ENCODE results near the gene NANOS3. TPM values are rescaled to one million over a fixed set of nuclear protein-coding genes. Genes with fewer than 3 reads are reported as not detected.

Gene NANOS3
- total and polyA plus RNA-seq, 2 experiments from 2014 or later = not detected

DNA sequence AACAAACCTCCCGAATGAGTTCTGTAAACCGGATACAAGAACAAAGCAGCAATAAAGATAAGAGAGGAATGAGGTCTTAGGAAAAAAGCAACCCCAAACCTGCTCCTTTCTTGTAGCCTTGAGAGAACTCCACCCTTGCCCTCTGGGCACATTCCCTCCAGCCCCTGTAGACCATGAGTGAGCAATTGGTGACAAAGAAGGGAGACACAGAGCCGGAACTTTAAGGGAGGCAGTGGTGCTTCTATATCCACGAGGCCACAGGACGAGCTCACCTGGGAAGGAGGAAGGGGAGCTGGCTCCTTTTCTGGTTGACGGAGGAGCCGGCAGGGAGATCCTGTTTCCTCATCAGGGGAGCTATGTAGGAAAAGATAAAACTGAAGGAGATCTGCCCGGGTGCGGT is 15.9 kb downstream of the NANOS3 start (continued):
- TF ChIP-seq, protein P1, sequence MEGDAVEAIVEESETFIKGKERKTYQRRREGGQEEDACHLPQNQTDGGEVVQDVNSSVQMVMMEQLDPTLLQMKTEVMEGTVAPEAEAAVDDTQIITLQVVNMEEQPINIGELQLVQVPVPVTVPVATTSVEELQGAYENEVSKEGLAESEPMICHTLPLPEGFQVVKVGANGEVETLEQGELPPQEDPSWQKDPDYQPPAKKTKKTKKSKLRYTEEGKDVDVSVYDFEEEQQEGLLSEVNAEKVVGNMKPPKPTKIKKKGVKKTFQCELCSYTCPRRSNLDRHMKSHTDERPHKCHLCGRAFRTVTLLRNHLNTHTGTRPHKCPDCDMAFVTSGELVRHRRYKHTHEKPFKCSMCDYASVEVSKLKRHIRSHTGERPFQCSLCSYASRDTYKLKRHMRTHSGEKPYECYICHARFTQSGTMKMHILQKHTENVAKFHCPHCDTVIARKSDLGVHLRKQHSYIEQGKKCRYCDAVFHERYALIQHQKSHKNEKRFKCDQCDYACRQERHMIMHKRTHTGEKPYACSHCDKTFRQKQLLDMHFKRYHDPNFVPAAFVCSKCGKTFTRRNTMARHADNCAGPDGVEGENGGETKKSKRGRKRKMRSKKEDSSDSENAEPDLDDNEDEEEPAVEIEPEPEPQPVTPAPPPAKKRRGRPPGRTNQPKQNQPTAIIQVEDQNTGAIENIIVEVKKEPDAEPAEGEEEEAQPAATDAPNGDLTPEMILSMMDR (conservative IDR thresholded peaks at IDR 0.05; ENCODE audit: low read depth in 2 of 2) = no peak
- TF ChIP-seq STAT1 (IDR thresholded peaks at IDR 0.05; ENCODE audit: unreplicated experiment) = no peak

DNA sequence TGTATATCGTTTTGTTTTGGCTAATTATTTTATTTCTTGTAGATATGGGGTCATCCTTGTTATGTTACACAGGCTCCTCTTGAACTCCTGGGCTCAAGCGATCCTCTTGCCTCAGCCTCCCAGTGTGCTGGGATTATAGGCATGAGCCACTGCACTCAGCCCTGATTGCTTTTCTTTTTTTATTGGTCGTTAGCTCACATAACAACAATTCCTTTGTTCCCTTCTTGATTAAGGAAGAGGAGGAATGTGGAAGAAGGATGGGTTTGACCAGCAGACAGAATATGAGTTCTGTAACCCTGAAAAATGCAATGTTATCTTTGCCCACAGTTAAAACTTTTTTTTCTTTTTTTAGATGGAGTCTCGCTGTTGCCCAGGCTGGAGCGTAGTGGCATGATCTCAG is 17.6 kb downstream of the NANOS3 start:
- no peaks in the 10 kb centered on the region for H3K4me1 ChIP-seq (ENCODE audit: insufficient read depth)
- no peaks in the 10 kb centered on the region for H3K9me2 ChIP-seq (ENCODE audit: insufficient read depth)
- Mint-ChIP-seq H3K27ac (no peak overlapping the region), H3K9me3 (no peaks in the 10 kb centered on the region), H3K36me3 (ENCODE audit: low read depth) (no peaks in the 10 kb centered on the region), H3K4me3 (no peak overlapping the region), H3K27me3 (ENCODE audit: insufficient read depth, low read depth, poor library complexity) (peaks cover 5% of the 10 kb centered on the region), H3K4me1 (no peaks in the 10 kb centered on the region)
- H3K36me3 ChIP-seq (ENCODE audit: insufficient read depth) = no peaks in the 10 kb centered on the region
- H3K79me2 ChIP-seq (replicated peaks; ENCODE audit: insufficient read depth) = no peaks in the 10 kb centered on the region
- H4K20me1 ChIP-seq (replicated peaks; ENCODE audit: insufficient read depth) = no peaks in the 10 kb centered on the region
- DNase-seq (ENCODE audit: low spot score) (no peak), ATAC-seq (no peak)
- no peak overlapping the region for H3K4me2 ChIP-seq
- no peak overlapping the region for H3K27ac ChIP-seq (ENCODE audit: low read depth)
- H3F3A ChIP-seq (replicated peaks; ENCODE audit: low read depth) = no peaks in the 10 kb centered on the region
- H2AFZ ChIP-seq = no peak overlapping the region; the same call in 1 of the 2 replicates
- H3K4me3 ChIP-seq = no peak overlapping the region
- TF ChIP-seq, protein P2, sequence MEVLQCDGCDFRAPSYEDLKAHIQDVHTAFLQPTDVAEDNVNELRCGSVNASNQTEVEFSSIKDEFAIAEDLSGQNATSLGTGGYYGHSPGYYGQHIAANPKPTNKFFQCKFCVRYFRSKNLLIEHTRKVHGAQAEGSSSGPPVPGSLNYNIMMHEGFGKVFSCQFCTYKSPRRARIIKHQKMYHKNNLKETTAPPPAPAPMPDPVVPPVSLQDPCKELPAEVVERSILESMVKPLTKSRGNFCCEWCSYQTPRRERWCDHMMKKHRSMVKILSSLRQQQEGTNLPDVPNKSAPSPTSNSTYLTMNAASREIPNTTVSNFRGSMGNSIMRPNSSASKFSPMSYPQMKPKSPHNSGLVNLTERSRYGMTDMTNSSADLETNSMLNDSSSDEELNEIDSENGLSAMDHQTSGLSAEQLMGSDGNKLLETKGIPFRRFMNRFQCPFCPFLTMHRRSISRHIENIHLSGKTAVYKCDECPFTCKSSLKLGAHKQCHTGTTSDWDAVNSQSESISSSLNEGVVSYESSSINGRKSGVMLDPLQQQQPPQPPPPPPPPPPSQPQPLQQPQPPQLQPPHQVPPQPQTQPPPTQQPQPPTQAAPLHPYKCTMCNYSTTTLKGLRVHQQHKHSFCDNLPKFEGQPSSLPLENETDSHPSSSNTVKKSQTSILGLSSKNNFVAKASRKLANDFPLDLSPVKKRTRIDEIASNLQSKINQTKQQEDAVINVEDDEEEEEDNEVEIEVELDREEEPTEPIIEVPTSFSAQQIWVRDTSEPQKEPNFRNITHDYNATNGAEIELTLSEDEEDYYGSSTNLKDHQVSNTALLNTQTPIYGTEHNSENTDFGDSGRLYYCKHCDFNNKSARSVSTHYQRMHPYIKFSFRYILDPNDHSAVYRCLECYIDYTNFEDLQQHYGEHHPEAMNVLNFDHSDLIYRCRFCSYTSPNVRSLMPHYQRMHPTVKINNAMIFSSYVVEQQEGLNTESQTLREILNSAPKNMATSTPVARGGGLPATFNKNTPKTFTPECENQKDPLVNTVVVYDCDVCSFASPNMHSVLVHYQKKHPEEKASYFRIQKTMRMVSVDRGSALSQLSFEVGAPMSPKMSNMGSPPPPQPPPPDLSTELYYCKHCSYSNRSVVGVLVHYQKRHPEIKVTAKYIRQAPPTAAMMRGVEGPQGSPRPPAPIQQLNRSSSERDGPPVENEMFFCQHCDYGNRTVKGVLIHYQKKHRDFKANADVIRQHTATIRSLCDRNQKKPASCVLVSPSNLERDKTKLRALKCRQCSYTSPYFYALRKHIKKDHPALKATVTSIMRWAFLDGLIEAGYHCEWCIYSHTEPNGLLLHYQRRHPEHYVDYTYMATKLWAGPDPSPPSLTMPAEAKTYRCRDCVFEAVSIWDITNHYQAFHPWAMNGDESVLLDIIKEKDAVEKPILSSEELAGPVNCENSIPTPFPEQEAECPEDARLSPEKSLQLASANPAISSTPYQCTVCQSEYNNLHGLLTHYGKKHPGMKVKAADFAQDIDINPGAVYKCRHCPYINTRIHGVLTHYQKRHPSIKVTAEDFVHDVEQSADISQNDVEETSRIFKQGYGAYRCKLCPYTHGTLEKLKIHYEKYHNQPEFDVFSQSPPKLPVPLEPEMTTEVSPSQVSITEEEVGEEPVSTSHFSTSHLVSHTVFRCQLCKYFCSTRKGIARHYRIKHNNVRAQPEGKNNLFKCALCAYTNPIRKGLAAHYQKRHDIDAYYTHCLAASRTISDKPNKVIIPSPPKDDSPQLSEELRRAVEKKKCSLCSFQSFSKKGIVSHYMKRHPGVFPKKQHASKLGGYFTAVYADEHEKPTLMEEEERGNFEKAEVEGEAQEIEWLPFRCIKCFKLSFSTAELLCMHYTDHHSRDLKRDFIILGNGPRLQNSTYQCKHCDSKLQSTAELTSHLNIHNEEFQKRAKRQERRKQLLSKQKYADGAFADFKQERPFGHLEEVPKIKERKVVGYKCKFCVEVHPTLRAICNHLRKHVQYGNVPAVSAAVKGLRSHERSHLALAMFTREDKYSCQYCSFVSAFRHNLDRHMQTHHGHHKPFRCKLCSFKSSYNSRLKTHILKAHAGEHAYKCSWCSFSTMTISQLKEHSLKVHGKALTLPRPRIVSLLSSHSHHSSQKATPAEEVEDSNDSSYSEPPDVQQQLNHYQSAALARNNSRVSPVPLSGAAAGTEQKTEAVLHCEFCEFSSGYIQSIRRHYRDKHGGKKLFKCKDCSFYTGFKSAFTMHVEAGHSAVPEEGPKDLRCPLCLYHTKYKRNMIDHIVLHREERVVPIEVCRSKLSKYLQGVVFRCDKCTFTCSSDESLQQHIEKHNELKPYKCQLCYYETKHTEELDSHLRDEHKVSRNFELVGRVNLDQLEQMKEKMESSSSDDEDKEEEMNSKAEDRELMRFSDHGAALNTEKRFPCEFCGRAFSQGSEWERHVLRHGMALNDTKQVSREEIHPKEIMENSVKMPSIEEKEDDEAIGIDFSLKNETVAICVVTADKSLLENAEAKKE (CRISPR knock-in tag; IDR thresholded peaks at IDR 0.05) = no peak
- no peaks in the 10 kb centered on the region for H3K27me3 ChIP-seq (ENCODE audit: insufficient read depth)

Measured in GM23338 (cell line).